Brain pericyte (primary cell): ENCODE measurements around the gene ANGPTL2.

Experiments used
- DNase-seq: peaks from one replicate; pipeline ENCODE4 v3.0.0-alpha.2; 2012; ENCODE audit warnings: low read depth, low spot score

Gene ANGPTL2

GRCh38 chr9:127051881-127052595, 70.4 kb downstream of the ANGPTL2 start:
- DNase-seq: no peak

GRCh38 chr9:127050591-127051001, 71.8 kb downstream of the ANGPTL2 start:
- no peak for DNase-seq

GRCh38 chr9:127050152-127050551, 72.3 kb downstream of the ANGPTL2 start:
- no peak for DNase-seq

- DNase-seq: no peak
Observed at GRCh38 chr9:127049581-127049980, 72.9 kb downstream of the ANGPTL2 start.

- DNase-seq: peak; percentile 46
Observed at GRCh38 chr9:127049044-127049443, 73.4 kb downstream of the ANGPTL2 start.

GRCh38 chr9:127047971-127048370, 74.5 kb downstream of the ANGPTL2 start:
- DNase-seq: no peak

- no peak for DNase-seq
Observed at GRCh38 chr9:127045148-127045547, 77.3 kb downstream of the ANGPTL2 start.

GRCh38 chr9:127039492-127039891, 82.9 kb downstream of the ANGPTL2 start:
- DNase-seq: no peak

GRCh38 chr9:127038531-127038930, 83.9 kb downstream of the ANGPTL2 start:
- no peak for DNase-seq
